GM12878 (cell line): ENCODE data around the gene ZNF600. TPM values are rescaled to one million over a fixed set of nuclear protein-coding genes. Genes with fewer than 3 reads are reported as not detected.
A peak's percentile ranks its signal among the peaks of the same experiment; 100 is the strongest.

Experiments used
- CREM ChIP-seq: IDR thresholded peaks from 2 replicates; pipeline ENCODE4 v1.6.1; 2014; ENCODE audit warnings: antibody characterized with exemption, low read depth
- ETV6 ChIP-seq, 2 experiments: fragments of 450-650 bp in 1 of 2; IDR thresholded peaks in 1 of 2; conservative IDR thresholded peaks in 1 of 2; 2 replicates each; pipeline ENCODE4 v1.6.1; 2014; ENCODE audit warnings: antibody characterized with exemption in 1 of 2, borderline replicate concordance in 1 of 2, low read depth in 1 of 2, mild to moderate bottlenecking in 1 of 2, moderate library complexity in 1 of 2
- EZH2 ChIP-seq: IDR thresholded peaks from 2 replicates; pipeline ENCODE4 v1.6.1; 2012; ENCODE audit warnings: low read depth, mild to moderate bottlenecking, control low read depth, inconsistent platforms, low read length, borderline replicate concordance; ENCODE audit not compliant: control insufficient read depth
- FOS ChIP-seq: IDR thresholded peaks from 3 replicates; pipeline ENCODE4 v1.6.1; 2011; ENCODE audit warnings: borderline replicate concordance; ENCODE audit not compliant: insufficient read length; ENCODE audit errors: extremely low read depth
- FOXK2 ChIP-seq: fragments of 450-650 bp; IDR thresholded peaks from 2 replicates; pipeline ENCODE4 v1.6.1; 2017; ENCODE audit warnings: mild to moderate bottlenecking, moderate library complexity
- IKZF1 ChIP-seq: fragments of 450-650 bp; conservative IDR thresholded peaks from 2 replicates; pipeline ENCODE4 v1.6.1; 2017; ENCODE audit warnings: antibody characterized with exemption, mild to moderate bottlenecking
- KAT2A ChIP-seq: conservative IDR thresholded peaks from 2 replicates; pipeline ENCODE4 v1.6.1; 2011; ENCODE audit warnings: low read depth, low read length; ENCODE audit not compliant: control insufficient read depth
- MEF2A ChIP-seq: IDR thresholded peaks from 2 replicates; pipeline ENCODE4 v1.6.1; 2011; ENCODE audit warnings: low read depth, mild to moderate bottlenecking, low read length, moderate library complexity; ENCODE audit not compliant: insufficient read depth
- MLLT1 ChIP-seq: fragments of 450-650 bp; IDR thresholded peaks from 2 replicates; pipeline ENCODE4 v1.6.1; 2016; ENCODE audit warnings: mild to moderate bottlenecking
- NFIC ChIP-seq: IDR thresholded peaks from 2 replicates; pipeline ENCODE4 v1.6.1; 2012; ENCODE audit warnings: low read depth, mild to moderate bottlenecking, inconsistent platforms, low read length, moderate library complexity
- NFXL1 ChIP-seq: fragments of 450-650 bp; IDR thresholded peaks from 2 replicates; pipeline ENCODE4 v1.6.1; 2017; ENCODE audit warnings: antibody characterized with exemption, mild to moderate bottlenecking, borderline replicate concordance
- RAD51 ChIP-seq: fragments of 450-650 bp; IDR thresholded peaks from 2 replicates; pipeline ENCODE4 v1.6.1; 2016; ENCODE audit warnings: moderate library complexity, mild to moderate bottlenecking, inconsistent platforms
- RBBP5 ChIP-seq: fragments of 200-600 bp; sonication (generic); conservative IDR thresholded peaks from 2 replicates; pipeline ENCODE4 v1.6.1; 2016
- RCOR1 ChIP-seq: conservative IDR thresholded peaks from 2 replicates; pipeline ENCODE4 v1.6.1; 2012; ENCODE audit warnings: low read depth, low read length, improper control_type of control experiment
- SPI1 ChIP-seq: IDR thresholded peaks from 2 replicates; pipeline ENCODE4 v1.6.1; 2011; ENCODE audit warnings: low read depth, mild to moderate bottlenecking, low read length, moderate library complexity, borderline replicate concordance; ENCODE audit not compliant: insufficient read depth
- YBX1 ChIP-seq: fragments of 450-650 bp; IDR thresholded peaks from 2 replicates; pipeline ENCODE4 v1.6.1; 2016; ENCODE audit warnings: antibody characterized with exemption
- ZBED1 ChIP-seq: IDR thresholded peaks from 2 replicates; pipeline ENCODE4 v1.6.1; 2016; ENCODE audit warnings: borderline replicate concordance
- ZBTB11 ChIP-seq: fragments of 450-650 bp; formaldehyde crosslinking; IDR thresholded peaks from 2 replicates; pipeline ENCODE4 v1.5.0; 2022; ENCODE audit warnings: mild to moderate bottlenecking, missing genetic modification characterization
- ZBTB33 ChIP-seq: fragments of 450-650 bp; IDR thresholded peaks from 2 replicates; pipeline ENCODE4 v1.6.1; 2017; ENCODE audit warnings: mild to moderate bottlenecking
- ZNF274 ChIP-seq: IDR thresholded peaks from one replicate; pipeline ENCODE4 v1.8.0; 2011; ENCODE audit not compliant: insufficient read length, insufficient read depth
- ZNF687 ChIP-seq: fragments of 450-650 bp; IDR thresholded peaks from 2 replicates; pipeline ENCODE4 v1.6.1; 2017; ENCODE audit warnings: mild to moderate bottlenecking, moderate library complexity
- polyA plus RNA-seq, 11 experiments: library from polyadenylated mRNA; depleted of rRNA in 4 of 11; unstranded in 6 of 11; stranded (reverse) in 5 of 11; fragments of >200 nt; fragmentation: Nextera tagmentation in 4 of 11; fragmentation: Illumina TruSeq in 1 of 11; extraction: Ambion mirVana in 4 of 11; extraction: Trizol in 1 of 11; gene quantifications; 1 replicate in 1 of 11; 2 replicates in 10 of 11; pipeline versions ENCODE4 v1.2.1 to v1.2.3, GENCODE V29; 2011 to 2016; ENCODE audit warnings: inconsistent platforms in 2 of 11, missing spikeins in 2 of 11, low read depth in 1 of 11
- total RNA-seq, 4 experiments: library from RNA; depleted of rRNA in 3 of 4; stranded (reverse); fragments of >200 nt in 3 of 4; fragmentation: Illumina TruSeq in 1 of 4; extraction: Trizol in 1 of 4; gene quantifications; 2 replicates each; pipeline versions ENCODE4 v1.2.1 to v1.2.3, GENCODE V29; 2013 to 2021

The ZNF600 gene
- total and polyA plus RNA-seq, 10 of the 15 experiments (the other 5 are each of a cell fraction or from before 2014, with no cell fraction given), result 9.5 to 25.6 (median 11.9) TPM

GRCh38 chr19:52778811-52779210 lies 7.8 kb downstream of the ZNF600 start (continued):
- TF ChIP-seq ZNF687 (no peak), IKZF1 (peak; percentile 40; the same call in 1 of the 2 replicates), ZBTB11 (CRISPR knock-in tag) (no peak), SPI1 (no peak), EZH2 (no peak), KAT2A (no peak), ETV6 (conservative IDR thresholded peaks at IDR 0.05 in 1 of 2, IDR thresholded peaks at IDR 0.05 in 1 of 2; ENCODE audit: borderline replicate concordance in 1 of 2, low read depth in 1 of 2) (no peak), MEF2A (no peak), NFIC (no peak), CREM (no peak), RCOR1 (no peak), RBBP5 (no peak), ZNF274 (no peak), ZBED1 (no peak), YBX1 (no peak), FOS (no peak), MLLT1 (no peak), RAD51 (no peak), ZBTB33 (no peak), NFXL1 (no peak), FOXK2 (no peak)
